ENCODE data around the gene ADCY9.
A peak's percentile ranks its signal among the peaks of the same experiment; 100 is the strongest.

Gene ADCY9

DNA sequence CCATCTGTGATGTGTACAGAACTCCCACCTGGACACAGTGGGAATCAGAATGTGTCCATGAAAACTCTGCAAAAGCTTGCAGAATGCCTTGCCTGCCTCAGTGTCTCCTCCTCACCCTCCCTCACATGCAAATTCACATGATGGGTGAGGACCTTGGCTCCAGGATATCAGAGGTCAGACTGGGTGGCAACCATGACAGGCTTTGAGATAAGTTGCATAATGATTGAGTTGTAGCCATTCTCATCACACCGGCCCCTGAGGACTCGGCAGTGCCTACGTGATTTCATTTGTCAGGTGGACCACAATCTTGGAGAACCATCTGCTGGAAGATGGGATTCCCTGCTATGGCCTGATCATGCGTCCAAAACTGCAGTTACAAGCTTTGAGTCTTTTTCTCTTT lies 3.9 kb upstream of the ADCY9 start:
- no peak for DNase-seq

DNA sequence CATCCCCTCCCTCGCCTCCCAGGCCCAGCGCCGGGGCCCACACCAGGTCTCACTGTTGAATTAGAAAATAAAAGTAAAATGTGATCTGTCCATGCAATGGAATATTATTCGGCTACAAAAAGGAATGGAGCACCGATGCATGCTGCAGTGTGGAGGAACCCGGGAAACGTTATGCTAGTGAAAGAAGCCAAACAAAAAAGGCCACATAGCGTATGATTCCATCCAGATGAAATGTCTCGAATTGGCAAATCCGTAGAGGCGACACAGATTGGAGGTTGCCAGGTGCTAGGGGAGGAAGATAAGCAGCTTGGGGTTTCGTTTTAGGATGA lies 972 bp upstream of the ADCY9 start:
- no peak for DNase-seq

- no peak for DNase-seq
Measured at GRCh38 chr16:4115949-4116318, 308 bp downstream of the ADCY9 start.

DNA sequence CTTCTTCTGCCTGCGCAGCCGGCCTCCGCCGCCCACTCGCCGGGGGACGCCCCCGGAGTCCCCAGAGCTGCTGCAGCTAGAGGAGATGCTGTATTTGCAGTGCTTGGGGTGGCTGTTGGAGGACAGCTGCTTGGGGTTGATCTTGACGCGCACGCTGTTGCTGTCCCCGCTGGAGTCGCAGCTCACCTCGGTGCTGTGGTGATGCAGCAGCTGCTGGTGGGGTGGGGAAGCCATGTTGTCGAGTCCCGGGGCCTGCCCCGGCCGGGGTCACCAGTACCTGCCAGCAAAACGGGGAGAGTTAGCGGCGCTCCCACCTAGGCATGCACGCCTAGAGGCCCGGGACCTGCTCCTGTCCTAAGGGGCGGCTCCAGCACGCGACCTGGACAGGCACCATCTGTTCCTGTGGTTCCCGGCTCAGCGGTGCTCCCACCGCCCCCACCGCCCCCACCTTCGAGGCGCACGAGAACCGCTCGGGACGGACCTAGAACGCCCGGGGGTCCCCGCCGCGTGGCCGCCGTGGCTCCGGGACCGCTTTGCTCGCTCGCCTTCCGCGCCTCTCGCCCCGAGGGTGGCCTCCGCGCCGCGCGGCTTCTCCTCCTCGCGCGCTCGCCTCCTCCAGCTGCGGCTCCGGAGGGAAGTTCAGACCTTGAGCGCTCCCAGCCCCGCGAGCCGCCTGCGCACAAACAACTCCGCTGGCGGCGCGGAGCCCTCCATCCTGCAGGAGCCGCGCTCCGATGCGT lies 863 bp downstream of the ADCY9 start:
- DNase-seq = peak; percentile 74

- no peak for DNase-seq
Measured at GRCh38 chr16:4114257-4115208, 1.7 kb downstream of the ADCY9 start.

- DNase-seq = no peak
Measured at GRCh38 chr16:4113358-4114256, 2.6 kb downstream of the ADCY9 start.

DNA sequence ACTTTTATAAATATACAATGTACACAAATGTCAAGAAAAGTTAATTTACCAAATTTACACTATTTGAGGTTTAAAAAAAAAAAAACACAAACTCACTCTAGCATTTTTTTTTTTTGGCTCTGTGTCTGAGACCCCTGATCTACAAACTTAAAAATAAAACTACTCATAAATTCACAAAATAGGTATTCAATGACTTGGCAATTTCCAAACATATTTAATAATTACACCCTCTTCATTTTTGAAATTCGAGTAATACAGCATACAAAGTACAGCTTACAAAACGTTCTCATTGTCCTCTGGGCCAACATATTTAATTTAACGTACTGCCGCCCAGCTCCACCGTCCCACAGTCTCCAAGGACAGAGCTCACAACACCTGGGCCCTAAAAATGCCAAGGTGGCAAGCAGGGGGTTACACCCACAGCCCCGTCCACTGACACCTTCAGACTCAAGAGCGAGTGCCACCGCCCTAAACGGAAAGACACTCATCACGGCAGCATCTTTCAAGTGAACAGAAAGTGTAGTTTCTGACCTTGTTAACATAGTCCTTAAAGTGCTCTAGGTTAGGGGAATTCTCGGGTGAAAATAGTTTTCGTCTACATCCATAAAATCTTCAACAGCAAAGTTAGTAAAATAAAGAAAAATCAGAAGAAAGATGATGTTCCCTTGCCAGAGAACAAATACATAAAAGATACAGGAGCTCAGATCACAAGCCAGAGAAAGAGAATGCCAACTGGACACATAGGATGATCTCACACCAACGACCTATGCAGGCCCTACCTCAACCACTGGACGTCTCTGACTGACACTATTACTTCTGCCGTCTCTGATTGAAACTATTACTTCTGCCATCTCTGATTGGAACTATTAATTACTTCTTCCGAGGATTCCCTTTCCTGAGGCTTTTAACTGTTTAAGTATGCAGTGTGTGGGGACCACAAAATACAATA lies 4.2 kb downstream of the ADCY9 start:
- no peak for DNase-seq

- DNase-seq = no peak
Measured at GRCh38 chr16:4110680-4111079, 5.6 kb downstream of the ADCY9 start.

- no peak for DNase-seq
Measured at GRCh38 chr16:4110065-4110464, 6.2 kb downstream of the ADCY9 start.

DNA sequence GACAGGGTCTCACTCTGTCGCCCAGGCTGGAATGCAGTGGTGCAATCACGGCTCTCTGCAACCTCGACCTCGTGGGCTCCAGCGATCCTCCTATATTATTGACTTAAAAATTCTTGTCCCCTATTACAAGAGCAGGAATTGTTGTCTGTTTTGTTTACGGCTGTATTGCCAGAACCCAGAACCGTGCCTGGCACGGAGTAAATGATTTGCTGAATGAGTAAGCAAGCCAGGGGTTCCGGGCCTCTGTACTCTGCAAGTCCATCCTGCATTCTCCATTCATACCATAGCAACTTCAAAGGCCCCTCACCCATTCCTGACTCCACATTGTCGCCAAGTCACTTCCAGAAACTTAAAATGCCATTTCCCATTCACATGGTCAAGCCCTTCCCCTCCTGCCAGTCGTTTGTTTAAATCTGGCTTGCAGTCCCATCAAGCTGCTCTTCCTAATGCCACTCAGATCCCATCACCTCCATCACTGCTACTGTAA lies 6.9 kb downstream of the ADCY9 start:
- no peak for DNase-seq

- no peak for DNase-seq
Measured at GRCh38 chr16:4106516-4106915, 9.7 kb downstream of the ADCY9 start.

DNA sequence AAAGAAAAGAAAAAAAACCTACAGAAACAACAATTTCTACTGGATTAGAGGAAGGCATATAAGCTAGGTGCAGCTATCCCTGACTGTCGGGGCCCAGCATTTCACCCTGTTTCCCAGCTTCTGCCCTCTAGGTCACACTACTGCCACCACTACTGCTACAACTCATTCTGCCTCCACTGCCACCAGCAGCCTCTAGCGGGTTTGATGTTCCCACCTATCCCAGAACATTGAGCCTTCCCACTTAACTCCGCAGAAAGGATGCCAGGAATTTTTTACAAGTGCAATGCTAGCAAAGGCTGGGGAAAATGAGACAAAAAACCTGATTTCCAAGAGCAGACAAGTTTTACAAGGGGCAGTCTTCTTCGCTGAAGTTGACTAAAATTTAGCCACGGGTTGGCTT lies 10.4 kb downstream of the ADCY9 start:
- DNase-seq = no peak

GRCh38 chr16:4103745-4104144 lies 12.5 kb downstream of the ADCY9 start:
- no peak for DNase-seq

DNA sequence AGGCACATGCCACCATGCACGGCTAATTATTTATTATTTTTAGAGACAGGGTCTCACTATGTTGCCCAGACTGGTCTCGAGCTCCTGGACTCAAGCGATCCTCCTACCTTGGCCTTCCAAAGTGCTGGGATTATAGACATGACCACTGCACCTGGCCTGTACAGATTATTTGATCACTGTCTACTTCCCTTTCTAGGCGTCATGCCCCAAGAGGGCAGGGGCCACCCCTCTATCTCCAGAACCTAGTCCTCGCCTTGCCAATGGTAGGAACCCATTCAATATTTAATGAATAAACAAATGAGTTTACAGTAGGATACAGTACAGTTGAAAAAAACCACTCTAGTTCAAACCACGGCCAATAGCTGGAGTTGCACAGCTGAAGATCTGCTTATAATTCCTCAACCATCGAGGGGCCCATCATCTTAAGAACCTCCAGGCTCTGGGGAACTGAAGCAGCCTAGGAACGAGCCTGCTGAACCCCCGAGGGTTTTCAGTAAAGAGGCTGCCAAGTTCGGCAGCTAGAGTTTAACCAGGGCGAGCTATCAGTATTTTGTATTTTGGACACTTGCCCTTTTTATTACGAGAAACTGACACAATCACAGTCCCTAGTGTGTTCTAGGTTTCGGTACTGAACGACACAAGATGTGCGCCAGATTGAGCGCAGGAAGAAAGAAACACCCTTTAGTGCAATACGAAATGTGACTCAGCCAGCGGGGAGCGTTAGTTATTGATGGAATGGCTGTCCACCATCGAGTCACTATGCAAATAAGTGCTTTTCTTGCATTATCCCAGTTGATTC lies 14.6 kb downstream of the ADCY9 start:
- DNase-seq = peak; percentile 45

GRCh38 chr16:4098501-4098900 lies 17.7 kb downstream of the ADCY9 start:
- DNase-seq = no peak

- DNase-seq = peak; percentile 39
Measured at GRCh38 chr16:4097826-4098240, 18.4 kb downstream of the ADCY9 start.

DNA sequence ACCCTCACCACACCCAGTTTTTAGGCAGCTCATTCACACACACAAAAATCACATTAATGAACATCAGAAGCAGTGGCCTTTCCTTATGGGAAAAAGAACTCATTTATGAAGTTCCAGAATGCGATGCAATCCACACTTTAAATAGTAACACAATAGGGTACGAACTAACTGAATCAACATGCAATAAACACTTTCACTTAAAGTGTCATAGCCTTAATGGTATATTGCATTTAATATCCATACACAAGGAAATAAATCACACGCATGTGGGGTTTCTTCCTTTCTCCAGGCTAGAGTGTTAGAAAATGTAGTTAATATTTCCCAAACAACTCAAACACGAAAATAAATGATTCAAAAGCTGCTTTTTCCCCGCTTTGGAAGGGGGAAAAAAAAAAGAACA lies 19.7 kb downstream of the ADCY9 start:
- DNase-seq = no peak

DNA sequence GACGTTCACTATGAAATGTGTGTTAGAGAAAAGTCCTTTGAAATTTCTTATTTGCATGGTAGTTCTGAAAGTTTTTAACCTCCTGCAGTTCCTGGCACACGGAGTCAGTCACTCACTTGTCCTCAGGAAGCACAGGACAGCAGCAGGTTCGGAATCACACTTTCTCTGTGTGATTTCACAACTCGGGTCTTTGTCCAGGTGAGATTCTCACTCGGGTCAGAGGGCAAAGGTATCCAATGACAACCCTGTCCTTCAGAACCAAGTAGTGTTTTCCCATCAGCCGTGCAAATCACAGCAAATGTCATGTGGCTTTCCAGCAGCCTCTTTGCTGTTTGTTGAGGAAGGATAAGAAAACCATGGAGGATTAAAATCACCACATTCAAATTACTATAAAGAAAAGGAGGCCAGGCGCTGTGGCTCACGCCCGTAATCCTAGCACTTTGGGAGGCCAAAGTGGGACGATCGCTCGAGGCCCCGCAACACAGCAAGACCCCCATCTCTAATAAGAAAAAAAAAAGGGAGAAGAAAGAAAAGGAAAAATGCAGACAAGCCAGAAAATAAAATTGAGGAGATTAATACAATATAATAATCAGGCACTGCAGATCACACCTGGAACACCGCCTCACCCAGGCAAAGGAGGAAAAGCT lies 22.0 kb downstream of the ADCY9 start:
- no peak for DNase-seq

DNA sequence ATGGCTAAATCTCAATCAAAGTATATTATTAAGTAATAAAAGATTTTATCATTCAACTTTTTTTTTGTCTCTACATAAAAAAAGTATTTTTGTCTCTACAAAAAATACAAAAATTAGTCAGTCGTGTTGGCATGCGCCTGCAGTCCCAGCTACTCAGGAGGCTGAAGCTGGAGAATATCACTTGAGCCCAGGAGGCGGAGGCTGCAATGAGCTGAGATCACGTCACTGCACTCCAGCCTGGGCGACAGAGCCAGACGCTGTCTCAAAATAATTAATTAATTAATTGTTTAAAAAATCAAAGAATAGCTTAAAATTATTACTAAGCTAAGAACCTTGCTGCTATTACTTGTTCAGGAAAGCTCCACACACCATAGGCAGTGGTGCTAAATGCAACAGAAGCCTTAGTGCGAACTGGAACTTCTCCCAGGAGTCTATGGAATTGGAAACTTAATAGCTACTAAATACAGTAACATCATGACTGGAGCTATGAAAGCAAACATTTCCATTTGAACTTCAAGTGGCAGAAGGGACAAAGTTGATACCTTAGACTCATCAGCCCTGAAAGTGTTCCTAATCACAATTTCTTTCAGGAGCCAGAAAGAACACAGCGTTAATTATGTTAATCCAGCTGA lies 22.6 kb downstream of the ADCY9 start:
- no peak for DNase-seq
